ENCODE measurements around the gene UVRAG. TPM values are rescaled to one million over a fixed set of nuclear protein-coding genes. Genes with fewer than 3 reads are reported as not detected.
"Not testable (repeated sequence)": the region's sequence is repeated elsewhere in the genome, so short reads cannot be mapped to it uniquely, and the experiment has no call there.

Gene UVRAG
- total and polyA plus RNA-seq, 2 donors: 16.4 to 36.6 TPM

GRCh38 chr11:75826461-75827230, 11.6 kb downstream of the UVRAG start:
- Histone ChIP-seq H3K27ac (ENCODE audit: low read depth) (no peak overlapping the region), H3K36me3 (ENCODE audit: insufficient read depth) (no peaks in the 10 kb centered on the region), H3K4me1 (ENCODE audit: insufficient read depth) (peaks cover 3% of the 10 kb centered on the region), H3K4me3 (ENCODE audit: low read depth, low read length) (no peak overlapping the region)
- no peak for DNase-seq (ENCODE audit: extremely low spot score)
- 29% methylated on average over 4 of the region's 4 CpGs for WGBS

GRCh38 chr11:75827562-75827961, 12.6 kb downstream of the UVRAG start:
- Histone ChIP-seq H3K4me1 (ENCODE audit: insufficient read depth) (peaks cover 3% of the 10 kb centered on the region), H3K4me3 (ENCODE audit: low read depth, low read length) (no peak overlapping the region), H3K27ac (ENCODE audit: low read depth) (no peak overlapping the region), H3K36me3 (ENCODE audit: insufficient read depth) (no peaks in the 10 kb centered on the region)
- no peak for DNase-seq (ENCODE audit: extremely low spot score)
- WGBS: 70% methylated on average over 5 of the region's 5 CpGs

- Histone ChIP-seq H3K27ac (ENCODE audit: low read depth) (no peak overlapping the region), H3K36me3 (ENCODE audit: insufficient read depth) (no peaks in the 10 kb centered on the region), H3K4me3 (ENCODE audit: low read depth, low read length) (no peak overlapping the region), H3K4me1 (ENCODE audit: insufficient read depth) (no peaks in the 10 kb centered on the region)
- DNase-seq (ENCODE audit: extremely low spot score): no peak
- WGBS: 95% methylated on average over 6 of the region's 6 CpGs
Observed at GRCh38 chr11:75831915-75832502, 17.0 kb downstream of the UVRAG start.

- H3K4me1 ChIP-seq (ENCODE audit: insufficient read depth): no peaks in the 10 kb centered on the region
- DNase-seq (ENCODE audit: extremely low spot score): no peak
- no peak overlapping the region for H3K4me3 ChIP-seq (ENCODE audit: low read depth, low read length)
- WGBS: 90% methylated on average over 3 of the region's 3 CpGs
- H3K27ac ChIP-seq (ENCODE audit: low read depth): no peak overlapping the region
- no peaks in the 10 kb centered on the region for H3K36me3 ChIP-seq (ENCODE audit: insufficient read depth)
Observed at GRCh38 chr11:75834728-75835127, 19.7 kb downstream of the UVRAG start.

GRCh38 chr11:75836417-75836816, 21.4 kb downstream of the UVRAG start:
- Histone ChIP-seq H3K27ac (ENCODE audit: low read depth) (no peak overlapping the region), H3K4me1 (ENCODE audit: insufficient read depth) (no peaks in the 10 kb centered on the region), H3K36me3 (ENCODE audit: insufficient read depth) (no peaks in the 10 kb centered on the region), H3K4me3 (ENCODE audit: low read depth, low read length) (no peak overlapping the region)
- 90% methylated on average over 3 of the region's 3 CpGs for WGBS
- no peak for DNase-seq (ENCODE audit: extremely low spot score)

- Histone ChIP-seq H3K4me1 (ENCODE audit: insufficient read depth) (no peaks in the 10 kb centered on the region), H3K4me3 (ENCODE audit: low read depth, low read length) (no peak overlapping the region)
Observed at GRCh38 chr11:75839851-75840250, 24.8 kb downstream of the UVRAG start.

GRCh38 chr11:75840522-75840921, 25.5 kb downstream of the UVRAG start:
- DNase-seq (ENCODE audit: extremely low spot score): no peak
- no peaks in the 10 kb centered on the region for H3K4me1 ChIP-seq (ENCODE audit: insufficient read depth)
- 76% methylated on average over 1 of the region's 1 CpG for WGBS
- no peak overlapping the region for H3K4me3 ChIP-seq (ENCODE audit: low read depth, low read length)
- no peak overlapping the region for H3K27ac ChIP-seq (ENCODE audit: low read depth)
- H3K36me3 ChIP-seq (ENCODE audit: insufficient read depth): no peaks in the 10 kb centered on the region

More at GRCh38 chr11:75839851-75840250, 24.8 kb downstream of the UVRAG start:
- H3K27ac ChIP-seq (ENCODE audit: low read depth): no peak overlapping the region
- no peak for DNase-seq (ENCODE audit: extremely low spot score)
- no peaks in the 10 kb centered on the region for H3K36me3 ChIP-seq (ENCODE audit: insufficient read depth)

- Histone ChIP-seq H3K36me3 (ENCODE audit: insufficient read depth) (no peaks in the 10 kb centered on the region), H3K4me1 (ENCODE audit: insufficient read depth) (no peaks in the 10 kb centered on the region), H3K27ac (ENCODE audit: low read depth) (no peak overlapping the region), H3K4me3 (ENCODE audit: low read depth, low read length) (no peak overlapping the region)
- no peak for DNase-seq (ENCODE audit: extremely low spot score)
- WGBS: 94% methylated on average over 2 of the region's 2 CpGs
Observed at GRCh38 chr11:75841739-75842138, 26.7 kb downstream of the UVRAG start.

- Histone ChIP-seq H3K36me3 (ENCODE audit: insufficient read depth) (no peaks in the 10 kb centered on the region), H3K4me1 (ENCODE audit: insufficient read depth) (peaks cover 1% of the 10 kb centered on the region), H3K27ac (ENCODE audit: low read depth) (no peak overlapping the region), H3K4me3 (ENCODE audit: low read depth, low read length) (no peak overlapping the region)
- DNase-seq (ENCODE audit: extremely low spot score): no peak
Observed at GRCh38 chr11:75845324-75845723, 30.3 kb downstream of the UVRAG start.

GRCh38 chr11:75849894-75850293, 34.9 kb downstream of the UVRAG start:
- Histone ChIP-seq H3K36me3 (ENCODE audit: insufficient read depth) (no peaks in the 10 kb centered on the region), H3K27ac (ENCODE audit: low read depth) (no peak overlapping the region), H3K4me3 (ENCODE audit: low read depth, low read length) (no peak overlapping the region), H3K4me1 (ENCODE audit: insufficient read depth) (peaks cover 1% of the 10 kb centered on the region)
- no peak for DNase-seq (ENCODE audit: extremely low spot score)

GRCh38 chr11:75850787-75851186, 35.8 kb downstream of the UVRAG start:
- Histone ChIP-seq H3K36me3 (ENCODE audit: insufficient read depth) (no peaks in the 10 kb centered on the region), H3K4me1 (ENCODE audit: insufficient read depth) (peaks cover 1% of the 10 kb centered on the region), H3K4me3 (ENCODE audit: low read depth, low read length) (no peak overlapping the region), H3K27ac (ENCODE audit: low read depth) (no peak overlapping the region)
- WGBS: 16% methylated on average over 3 of the region's 3 CpGs
- DNase-seq (ENCODE audit: extremely low spot score): no peak

- 25% methylated on average over 1 of the region's 1 CpG for WGBS
- no peak for DNase-seq (ENCODE audit: extremely low spot score)
- no peak overlapping the region for H3K27ac ChIP-seq (ENCODE audit: low read depth)
- H3K4me3 ChIP-seq (ENCODE audit: low read depth, low read length): no peak overlapping the region
- H3K4me1 ChIP-seq (ENCODE audit: insufficient read depth): peaks cover 1% of the 10 kb centered on the region
- no peaks in the 10 kb centered on the region for H3K36me3 ChIP-seq (ENCODE audit: insufficient read depth)
Observed at GRCh38 chr11:75851203-75851602, 36.2 kb downstream of the UVRAG start.

- Histone ChIP-seq H3K27ac (ENCODE audit: low read depth) (no peak overlapping the region), H3K4me1 (ENCODE audit: insufficient read depth) (peaks cover 1% of the 10 kb centered on the region), H3K4me3 (ENCODE audit: low read depth, low read length) (no peak overlapping the region), H3K36me3 (ENCODE audit: insufficient read depth) (no peaks in the 10 kb centered on the region)
- 82% methylated on average over 5 of the region's 5 CpGs for WGBS
- DNase-seq (ENCODE audit: extremely low spot score): no peak
Observed at GRCh38 chr11:75852406-75853017, 37.5 kb downstream of the UVRAG start.

GRCh38 chr11:75853563-75853962, 38.6 kb downstream of the UVRAG start:
- not testable (repeated sequence) for H3K27ac ChIP-seq (ENCODE audit: low read depth); DNase-seq (ENCODE audit: extremely low spot score); H3K36me3 ChIP-seq (ENCODE audit: insufficient read depth); H3K4me1 ChIP-seq (ENCODE audit: insufficient read depth); H3K4me3 ChIP-seq (ENCODE audit: low read depth, low read length)
- WGBS: 99% methylated on average over 4 of the region's 4 CpGs
